ENCODE measurements around the gene RREB1. TPM values are rescaled to one million over a fixed set of nuclear protein-coding genes. Genes with fewer than 3 reads are reported as not detected.

The RREB1 gene
- total RNA-seq, 1 experiment from 2014 or later = 51.1 TPM

DNA sequence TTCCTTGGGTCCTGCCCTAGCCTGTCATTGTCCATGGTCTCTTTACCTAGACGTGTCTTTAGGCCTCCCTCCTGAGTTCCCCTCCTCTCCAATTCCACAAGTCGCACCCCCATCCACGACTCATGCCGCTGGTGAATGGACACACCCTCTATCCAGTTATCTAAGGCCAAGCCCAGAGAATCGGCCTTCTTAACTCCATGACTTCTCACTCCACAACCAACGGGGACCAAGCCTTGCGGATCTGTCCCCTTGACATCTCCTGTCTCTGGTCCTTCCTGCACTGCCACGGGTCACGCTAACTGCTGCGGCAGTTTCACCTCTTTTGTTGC lies 7.0 kb upstream of the RREB1 start:
- H3K4me1 ChIP-seq = no peaks in the 10 kb centered on the region
- no peaks in the 10 kb centered on the region for H3K9me3 Mint-ChIP-seq (ENCODE audit: unreplicated experiment)
- TF ChIP-seq, protein P1, sequence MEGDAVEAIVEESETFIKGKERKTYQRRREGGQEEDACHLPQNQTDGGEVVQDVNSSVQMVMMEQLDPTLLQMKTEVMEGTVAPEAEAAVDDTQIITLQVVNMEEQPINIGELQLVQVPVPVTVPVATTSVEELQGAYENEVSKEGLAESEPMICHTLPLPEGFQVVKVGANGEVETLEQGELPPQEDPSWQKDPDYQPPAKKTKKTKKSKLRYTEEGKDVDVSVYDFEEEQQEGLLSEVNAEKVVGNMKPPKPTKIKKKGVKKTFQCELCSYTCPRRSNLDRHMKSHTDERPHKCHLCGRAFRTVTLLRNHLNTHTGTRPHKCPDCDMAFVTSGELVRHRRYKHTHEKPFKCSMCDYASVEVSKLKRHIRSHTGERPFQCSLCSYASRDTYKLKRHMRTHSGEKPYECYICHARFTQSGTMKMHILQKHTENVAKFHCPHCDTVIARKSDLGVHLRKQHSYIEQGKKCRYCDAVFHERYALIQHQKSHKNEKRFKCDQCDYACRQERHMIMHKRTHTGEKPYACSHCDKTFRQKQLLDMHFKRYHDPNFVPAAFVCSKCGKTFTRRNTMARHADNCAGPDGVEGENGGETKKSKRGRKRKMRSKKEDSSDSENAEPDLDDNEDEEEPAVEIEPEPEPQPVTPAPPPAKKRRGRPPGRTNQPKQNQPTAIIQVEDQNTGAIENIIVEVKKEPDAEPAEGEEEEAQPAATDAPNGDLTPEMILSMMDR (IDR thresholded peaks at IDR 0.05; ENCODE audit: insufficient read depth in 1 of 2, low read depth in 1 of 2, low read length in 1 of 2, severe bottlenecking in 1 of 2, unreplicated experiment in 1 of 2) = no peak
- H3K36me3 ChIP-seq (ENCODE audit: control insufficient read depth, insufficient read depth, low read length) = no peaks in the 10 kb centered on the region
- H3K9me3 ChIP-seq = no peaks in the 10 kb centered on the region
- H3K27me3 Mint-ChIP-seq (ENCODE audit: insufficient read depth, unreplicated experiment) = no peaks in the 10 kb centered on the region
- ChIA-PET POLR2A (no interaction called here), CTCF (no interaction called here)
- intact Hi-C loops (cut with micrococcal nuclease; ENCODE audit: unreplicated experiment) = no loop called here
- no peak overlapping the region for H3K4me3 Mint-ChIP-seq (ENCODE audit: unreplicated experiment)
- no peaks in the 10 kb centered on the region for H3K27me3 ChIP-seq (replicated peaks; ENCODE audit: control insufficient read depth, insufficient read depth, low read length)
- no TSS peak for BruUV-seq (replicated peaks)
- DNase-seq = no peak
- peaks cover 11% of the 10 kb centered on the region for H3K4me1 Mint-ChIP-seq (ENCODE audit: low read depth, unreplicated experiment)
- H3K36me3 Mint-ChIP-seq (ENCODE audit: insufficient read depth, unreplicated experiment) = no peaks in the 10 kb centered on the region
- H3K27ac Mint-ChIP-seq (ENCODE audit: unreplicated experiment) = peak overlapping the region; percentile 3
- H3K4me3 ChIP-seq (ENCODE audit: low read depth, low read length) = no peak overlapping the region

GRCh38 chr6:7101290-7101689 lies 6.5 kb upstream of the RREB1 start:
- H3K4me3 ChIP-seq (ENCODE audit: low read depth, low read length) = no peak overlapping the region
- no peaks in the 10 kb centered on the region for H3K9me3 Mint-ChIP-seq (ENCODE audit: unreplicated experiment)
- peaks cover 16% of the 10 kb centered on the region for H3K4me1 Mint-ChIP-seq (ENCODE audit: low read depth, unreplicated experiment)
- BruUV-seq (replicated peaks) = no TSS peak
- H3K9me3 ChIP-seq = no peaks in the 10 kb centered on the region
- TF ChIP-seq, protein P1 (IDR thresholded peaks at IDR 0.05; ENCODE audit: insufficient read depth in 1 of 2, low read depth in 1 of 2, low read length in 1 of 2, severe bottlenecking in 1 of 2, unreplicated experiment in 1 of 2) = no peak
- no peaks in the 10 kb centered on the region for H3K36me3 ChIP-seq (ENCODE audit: control insufficient read depth, insufficient read depth, low read length)
- no peaks in the 10 kb centered on the region for H3K36me3 Mint-ChIP-seq (ENCODE audit: insufficient read depth, unreplicated experiment)
- no peak for DNase-seq
- POLR2A ChIA-PET = no interaction called here
- no peaks in the 10 kb centered on the region for H3K4me1 ChIP-seq
- H3K4me3 Mint-ChIP-seq (ENCODE audit: unreplicated experiment) = no peak overlapping the region
- no peaks in the 10 kb centered on the region for H3K27me3 Mint-ChIP-seq (ENCODE audit: insufficient read depth, unreplicated experiment)
- peak overlapping the region; percentile 3 for H3K27ac Mint-ChIP-seq (ENCODE audit: unreplicated experiment)
- no peaks in the 10 kb centered on the region for H3K27me3 ChIP-seq (replicated peaks; ENCODE audit: control insufficient read depth, insufficient read depth, low read length)
- CTCF ChIA-PET = no interaction called here
- intact Hi-C loops (cut with micrococcal nuclease; ENCODE audit: unreplicated experiment) = no loop called here

GRCh38 chr6:7104752-7105151 lies 3.0 kb upstream of the RREB1 start:
- no TSS peak for BruUV-seq (replicated peaks)
- no peaks in the 10 kb centered on the region for H3K9me3 Mint-ChIP-seq (ENCODE audit: unreplicated experiment)
- no peak overlapping the region for H3K27ac Mint-ChIP-seq (ENCODE audit: unreplicated experiment)
- peaks cover 7% of the 10 kb centered on the region for H3K36me3 Mint-ChIP-seq (ENCODE audit: insufficient read depth, unreplicated experiment)
- no peaks in the 10 kb centered on the region for H3K27me3 ChIP-seq (replicated peaks; ENCODE audit: control insufficient read depth, insufficient read depth, low read length)
- no peak for DNase-seq
- H3K4me3 ChIP-seq (ENCODE audit: low read depth, low read length) = no peak overlapping the region
- intact Hi-C loops (cut with micrococcal nuclease; ENCODE audit: unreplicated experiment) = loop anchor here (5.0 kb wide), 1 partner anchor 138 kb away; no protein-coding TSS in a partner anchor
- H3K9me3 ChIP-seq = no peaks in the 10 kb centered on the region
- POLR2A ChIA-PET = no interaction called here
- no peaks in the 10 kb centered on the region for H3K27me3 Mint-ChIP-seq (ENCODE audit: insufficient read depth, unreplicated experiment)
- peaks cover 6% of the 10 kb centered on the region for H3K4me1 Mint-ChIP-seq (ENCODE audit: low read depth, unreplicated experiment)
- TF ChIP-seq, protein P1 (IDR thresholded peaks at IDR 0.05; ENCODE audit: insufficient read depth in 1 of 2, low read depth in 1 of 2, low read length in 1 of 2, severe bottlenecking in 1 of 2, unreplicated experiment in 1 of 2) = no peak
- H3K4me1 ChIP-seq = no peaks in the 10 kb centered on the region; the same call in 1 of the 2 replicates
- H3K4me3 Mint-ChIP-seq (ENCODE audit: unreplicated experiment) = no peak overlapping the region
- CTCF ChIA-PET = no interaction called here
- H3K36me3 ChIP-seq (ENCODE audit: control insufficient read depth, insufficient read depth, low read length) = no peaks in the 10 kb centered on the region

Measured in Caco-2 (cell line).